Left kidney (tissue), 8 donors: ENCODE results near the gene SEC11A. TPM values are rescaled to one million over a fixed set of nuclear protein-coding genes. Genes with fewer than 3 reads are reported as not detected.
"Not testable (repeated sequence)": the region's sequence is repeated elsewhere in the genome, so short reads cannot be mapped to it uniquely, and the experiment has no call there.

Experiments used
- DNase-seq: peaks from one replicate; pipeline ENCODE4 v3.0.0-alpha.2; 2013
- long read RNA-seq, 8 donors: transcript quantifications; one replicate each; lab custom pipeline, GENCODE V29; 2026
- polyA plus RNA-seq: library from polyadenylated mRNA; unstranded; fragments of 120-200 nt; gene quantifications from one replicate; pipeline ENCODE4 v1.2.1, GENCODE V29; 2013; ENCODE audit not compliant: insufficient read length

The SEC11A gene
- polyA plus RNA-seq, result 272 TPM
- long read RNA-seq, donor 1, transcript SEC11A-201 (6 exons, 1,656 nt), result minor isoform, 108 of 340 reads
- long read RNA-seq, donor 1, transcript SEC11A-206 (2 exons, 3,626 nt), result minor isoform, 11 of 340 reads
- long read RNA-seq, donor 1, transcript SEC11A-207 (1 exons, 2,204 nt), result major isoform, 200 of 340 reads
- long read RNA-seq, donor 1, transcript SEC11A-202 (7 exons, 1,223 nt), result minor isoform, 6 of 340 reads
- long read RNA-seq, donor 1, partial matches to known transcripts, result 10 of 340 reads
- long read RNA-seq, donor 1, other reads (novel, unspliced or antisense), result 0 of 340 reads
- long read RNA-seq, donor 2, transcript SEC11A-206 (2 exons, 3,626 nt), result minor isoform, 11 of 295 reads
- long read RNA-seq, donor 2, transcript SEC11A-202 (7 exons, 1,223 nt), result minor isoform, 6 of 295 reads
- long read RNA-seq, donor 2, transcript SEC11A-207 (1 exons, 2,204 nt), result major isoform, 168 of 295 reads
- long read RNA-seq, donor 2, transcript SEC11A-201 (6 exons, 1,656 nt), result minor isoform, 96 of 295 reads
- long read RNA-seq, donor 2, partial matches to known transcripts, result 6 of 295 reads
- long read RNA-seq, donor 2, other reads (novel, unspliced or antisense), result 0 of 295 reads
- long read RNA-seq, donor 3, transcript SEC11A-201 (6 exons, 1,656 nt), result minor isoform, 75 of 295 reads
- long read RNA-seq, donor 3, transcript SEC11A-207 (1 exons, 2,204 nt), result major isoform, 187 of 295 reads
- long read RNA-seq, donor 3, transcript SEC11A-206 (2 exons, 3,626 nt), result minor isoform, 11 of 295 reads
- long read RNA-seq, donor 3, transcript SEC11A-202 (7 exons, 1,223 nt), result minor isoform, 6 of 295 reads
- long read RNA-seq, donor 3, partial matches to known transcripts, result 8 of 295 reads
- long read RNA-seq, donor 3, other reads (novel, unspliced or antisense), result 0 of 295 reads
- long read RNA-seq, donor 4, transcript SEC11A-201 (6 exons, 1,656 nt), result minor isoform, 8 of 54 reads
- long read RNA-seq, donor 4, transcript SEC11A-207 (1 exons, 2,204 nt), result major isoform, 41 of 54 reads
- long read RNA-seq, donor 4, partial matches to known transcripts, result 0 of 54 reads
- long read RNA-seq, donor 4, other reads (novel, unspliced or antisense), result 0 of 54 reads
- long read RNA-seq, donor 5, transcript SEC11A-207 (1 exons, 2,204 nt), result major isoform, 332 of 582 reads
- long read RNA-seq, donor 5, transcript SEC11A-202 (7 exons, 1,223 nt), result minor isoform, 6 of 582 reads
- long read RNA-seq, donor 5, transcript SEC11A-206 (2 exons, 3,626 nt), result minor isoform, 10 of 582 reads
- long read RNA-seq, donor 5, transcript SEC11A-201 (6 exons, 1,656 nt), result minor isoform, 202 of 582 reads
- long read RNA-seq, donor 5, partial matches to known transcripts, result 25 of 582 reads
- long read RNA-seq, donor 5, other reads (novel, unspliced or antisense), result 0 of 582 reads
- long read RNA-seq, donor 6, transcript SEC11A-207 (1 exons, 2,204 nt), result major isoform, 247 of 402 reads
- long read RNA-seq, donor 6, transcript SEC11A-202 (7 exons, 1,223 nt), result minor isoform, 9 of 402 reads
- long read RNA-seq, donor 6, transcript SEC11A-201 (6 exons, 1,656 nt), result minor isoform, 112 of 402 reads
- long read RNA-seq, donor 6, transcript SEC11A-206 (2 exons, 3,626 nt), result minor isoform, 14 of 402 reads
- long read RNA-seq, donor 6, partial matches to known transcripts, result 11 of 402 reads
- long read RNA-seq, donor 6, other reads (novel, unspliced or antisense), result 0 of 402 reads
- long read RNA-seq, donor 7, transcript SEC11A-202 (7 exons, 1,223 nt), result minor isoform, 12 of 490 reads
- long read RNA-seq, donor 7, transcript SEC11A-207 (1 exons, 2,204 nt), result major isoform, 263 of 490 reads
- long read RNA-seq, donor 7, transcript SEC11A-206 (2 exons, 3,626 nt), result minor isoform, 18 of 490 reads
- long read RNA-seq, donor 7, transcript SEC11A-201 (6 exons, 1,656 nt), result minor isoform, 160 of 490 reads
- long read RNA-seq, donor 7, partial matches to known transcripts, result 25 of 490 reads
- long read RNA-seq, donor 7, other reads (novel, unspliced or antisense), result 0 of 490 reads
- long read RNA-seq, donor 8, transcript SEC11A-206 (2 exons, 3,626 nt), result minor isoform, 5 of 143 reads
- long read RNA-seq, donor 8, transcript SEC11A-207 (1 exons, 2,204 nt), result major isoform, 80 of 143 reads
- long read RNA-seq, donor 8, transcript SEC11A-201 (6 exons, 1,656 nt), result minor isoform, 55 of 143 reads
- long read RNA-seq, donor 8, partial matches to known transcripts, result 0 of 143 reads
- long read RNA-seq, donor 8, other reads (novel, unspliced or antisense), result 0 of 143 reads

GRCh38 chr15:84716036-84716732 lies at the start of gene SEC11A:
Gene SEC11A, minus strand, starts transcription at chr15:84716139. Its CDS starts 64 bp downstream, at chr15:84716075.
- peak; percentile 92 for DNase-seq

- no peak for DNase-seq
These were observed 49.7 kb upstream of the SEC11A start for GRCh38 chr15:84765675-84766074.

GRCh38 chr15:84764989-84765388 lies 49.0 kb upstream of the SEC11A start:
- no peak for DNase-seq

GRCh38 chr15:84764585-84764984 lies 48.6 kb upstream of the SEC11A start:
- DNase-seq, result no peak

- no peak for DNase-seq
These were observed 47.1 kb upstream of the SEC11A start for GRCh38 chr15:84762840-84763572.

- no peak for DNase-seq
These were observed 45.7 kb upstream of the SEC11A start for GRCh38 chr15:84761607-84762131.

GRCh38 chr15:84760219-84760618 lies 44.3 kb upstream of the SEC11A start:
- no peak for DNase-seq

- no peak for DNase-seq
These were observed 43.1 kb upstream of the SEC11A start for GRCh38 chr15:84759018-84759417.

- DNase-seq, result no peak
These were observed 40.0 kb upstream of the SEC11A start for GRCh38 chr15:84755736-84756527.

- not testable (repeated sequence) for DNase-seq
These were observed 39.0 kb upstream of the SEC11A start for GRCh38 chr15:84754889-84755288.

GRCh38 chr15:84752700-84753099 lies 36.8 kb upstream of the SEC11A start:
- no peak for DNase-seq

GRCh38 chr15:84752195-84752594 lies 36.3 kb upstream of the SEC11A start:
- DNase-seq, result no peak

GRCh38 chr15:84751721-84752120 lies 35.8 kb upstream of the SEC11A start:
- DNase-seq, result not testable (repeated sequence)

- no peak for DNase-seq
These were observed 34.7 kb upstream of the SEC11A start for GRCh38 chr15:84750583-84751092.

GRCh38 chr15:84749111-84749991 lies 33.4 kb upstream of the SEC11A start:
- no peak for DNase-seq
